Activated naive CD8-positive, alpha-beta T cell (primary cell): Measurements from ENCODE around the gene COG5.

Experiments used
- H3K27ac Mint-ChIP-seq: one replicate; pipeline ENCODE4 v1.8.0; 2021; ENCODE audit warnings: mixed read lengths
- H3K27me3 Mint-ChIP-seq: one replicate; pipeline ENCODE4 v1.8.0; 2021; ENCODE audit warnings: mixed read lengths
- H3K36me3 Mint-ChIP-seq: one replicate; pipeline ENCODE4 v1.8.0; 2021; ENCODE audit warnings: mixed read lengths
- H3K4me1 Mint-ChIP-seq: one replicate; pipeline ENCODE4 v1.8.0; 2021; ENCODE audit warnings: low read depth, mixed read lengths
- H3K4me3 Mint-ChIP-seq: one replicate; pipeline ENCODE4 v1.8.0; 2021; ENCODE audit warnings: mild to moderate bottlenecking, mixed read lengths
- H3K9me3 Mint-ChIP-seq: one replicate; pipeline ENCODE4 v1.8.0; 2021; ENCODE audit warnings: low read depth, mixed read lengths

The COG5 gene

GRCh38 chr7:107502797-107503196 lies 60.9 kb downstream of the COG5 start:
- Mint-ChIP-seq H3K27ac (no peak overlapping the region), H3K9me3 (no peaks in the 10 kb centered on the region), H3K4me3 (no peak overlapping the region), H3K27me3 (no peaks in the 10 kb centered on the region), H3K4me1 (peaks cover 18% of the 10 kb centered on the region), H3K36me3 (peaks cover 20% of the 10 kb centered on the region)

DNA sequence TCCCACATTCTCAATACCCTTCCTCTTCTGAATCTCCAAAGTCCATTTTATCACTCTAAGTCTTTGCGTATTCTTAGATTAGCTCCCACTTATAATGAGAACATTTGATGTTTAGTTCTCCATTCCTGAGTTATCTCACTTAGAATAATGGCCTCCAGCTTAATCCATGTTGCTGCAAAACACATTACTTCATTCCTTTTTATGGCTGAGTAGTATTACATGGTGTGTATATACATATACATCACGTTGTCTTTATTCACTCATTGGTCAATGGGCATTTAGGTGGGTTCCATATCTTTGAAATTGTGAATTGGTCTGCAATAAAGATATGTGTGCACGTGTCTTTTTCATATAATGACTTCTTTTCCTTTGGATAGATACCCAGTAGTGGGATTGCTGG lies 61.6 kb downstream of the COG5 start:
- Mint-ChIP-seq H3K36me3 (peaks cover 17% of the 10 kb centered on the region), H3K27me3 (no peaks in the 10 kb centered on the region), H3K4me3 (no peak overlapping the region), H3K4me1 (peaks cover 18% of the 10 kb centered on the region), H3K27ac (no peak overlapping the region), H3K9me3 (no peaks in the 10 kb centered on the region)

DNA sequence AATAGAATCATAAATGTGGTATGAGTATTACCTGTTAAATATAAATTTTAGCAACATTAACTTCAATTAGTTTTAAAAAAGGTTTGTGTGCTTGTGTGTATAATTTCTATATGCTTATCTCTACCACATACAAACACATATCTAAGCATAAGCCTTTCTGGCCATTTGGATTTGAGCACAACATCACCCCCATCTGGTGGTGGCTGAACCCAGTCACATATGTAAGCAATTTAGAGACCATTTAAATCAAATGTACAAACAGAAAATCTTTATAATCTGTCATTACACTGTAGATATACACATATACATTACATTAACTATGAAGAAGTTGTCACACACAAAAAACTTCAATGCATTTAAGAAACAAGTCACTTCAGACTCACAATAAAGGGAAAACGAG lies 62.1 kb downstream of the COG5 start:
- Mint-ChIP-seq H3K4me3 (no peak overlapping the region), H3K27ac (no peak overlapping the region), H3K4me1 (peaks cover 24% of the 10 kb centered on the region), H3K36me3 (peaks cover 17% of the 10 kb centered on the region), H3K9me3 (no peaks in the 10 kb centered on the region), H3K27me3 (no peaks in the 10 kb centered on the region)

DNA sequence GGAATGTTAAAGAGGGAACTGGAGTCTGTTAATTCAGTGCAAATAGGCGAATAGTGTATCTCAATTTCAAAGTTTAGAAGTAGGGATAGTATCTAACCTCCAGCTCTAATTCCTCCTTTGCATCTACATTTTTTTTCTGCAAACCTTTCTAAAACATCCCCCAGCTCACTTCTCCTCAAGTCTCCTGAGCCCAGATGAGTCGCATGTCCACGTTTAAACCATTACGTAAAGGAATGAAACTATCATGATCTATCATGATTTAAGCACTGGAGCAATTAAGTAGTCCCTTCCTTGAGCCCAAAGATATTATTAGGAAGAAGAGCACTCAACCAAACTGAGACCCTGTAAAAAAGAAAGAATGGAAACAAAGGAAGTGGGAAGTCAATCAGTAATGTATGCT lies 64.0 kb downstream of the COG5 start:
- Mint-ChIP-seq H3K27ac (no peak overlapping the region), H3K9me3 (no peaks in the 10 kb centered on the region), H3K36me3 (peaks cover 9% of the 10 kb centered on the region), H3K4me1 (peaks cover 32% of the 10 kb centered on the region), H3K27me3 (no peaks in the 10 kb centered on the region), H3K4me3 (no peak overlapping the region)

GRCh38 chr7:107495516-107495915 lies 68.2 kb downstream of the COG5 start:
- no peaks in the 10 kb centered on the region for H3K27me3 Mint-ChIP-seq
- H3K27ac Mint-ChIP-seq, result no peak overlapping the region
- peaks cover 20% of the 10 kb centered on the region for H3K36me3 Mint-ChIP-seq
- no peaks in the 10 kb centered on the region for H3K9me3 Mint-ChIP-seq
- H3K4me3 Mint-ChIP-seq, result no peak overlapping the region
- H3K4me1 Mint-ChIP-seq, result peaks cover 36% of the 10 kb centered on the region

DNA sequence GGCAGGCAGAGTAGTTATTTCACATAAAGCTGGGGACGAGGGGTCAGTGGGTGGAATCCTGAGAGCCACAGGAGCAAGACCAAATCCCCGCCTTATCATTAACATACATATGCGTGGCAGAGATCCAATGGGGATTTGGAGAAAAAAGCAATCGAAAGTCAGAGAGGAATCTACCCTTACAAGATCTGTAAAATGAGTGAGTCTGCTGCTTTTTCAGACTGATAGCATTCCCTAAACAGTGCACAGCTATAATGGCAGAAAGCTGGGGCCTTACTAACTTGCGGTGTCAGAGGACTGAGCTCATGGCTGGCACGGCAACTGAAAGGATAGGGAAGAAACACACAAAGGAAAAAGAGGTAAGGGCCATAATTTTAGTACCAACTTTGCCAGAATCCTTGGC lies 68.8 kb downstream of the COG5 start:
- Mint-ChIP-seq H3K4me1 (peaks cover 40% of the 10 kb centered on the region), H3K9me3 (no peaks in the 10 kb centered on the region), H3K27me3 (no peaks in the 10 kb centered on the region), H3K4me3 (no peak overlapping the region), H3K36me3 (peaks cover 20% of the 10 kb centered on the region), H3K27ac (no peak overlapping the region)

GRCh38 chr7:107494315-107494751 lies 69.4 kb downstream of the COG5 start:
- Mint-ChIP-seq H3K4me1 (peaks cover 40% of the 10 kb centered on the region), H3K36me3 (peaks cover 18% of the 10 kb centered on the region), H3K27me3 (no peaks in the 10 kb centered on the region), H3K9me3 (no peaks in the 10 kb centered on the region), H3K27ac (no peak overlapping the region), H3K4me3 (no peak overlapping the region)

DNA sequence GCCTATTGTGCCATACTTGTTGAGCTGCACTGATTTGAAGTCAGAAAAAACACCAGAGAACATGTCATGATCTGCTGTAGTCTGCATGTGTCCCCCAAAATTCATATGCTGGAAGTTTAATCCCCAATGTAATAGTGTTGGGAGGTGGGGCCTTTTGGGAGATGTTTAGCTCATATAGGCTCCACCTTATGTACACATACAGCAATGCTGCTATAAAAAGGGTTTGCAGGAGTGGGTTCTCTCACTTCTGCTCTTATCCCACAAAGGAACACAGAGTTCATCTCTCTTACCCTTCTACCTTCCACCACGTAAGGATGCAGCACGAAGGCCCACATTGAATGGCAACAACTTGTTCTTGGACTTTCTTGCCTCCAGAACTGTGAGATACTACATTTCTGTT lies 70.8 kb downstream of the COG5 start:
- H3K4me3 Mint-ChIP-seq, result no peak overlapping the region
- H3K27me3 Mint-ChIP-seq, result no peaks in the 10 kb centered on the region
- no peaks in the 10 kb centered on the region for H3K9me3 Mint-ChIP-seq
- H3K36me3 Mint-ChIP-seq, result peaks cover 13% of the 10 kb centered on the region
- no peak overlapping the region for H3K27ac Mint-ChIP-seq
- peaks cover 41% of the 10 kb centered on the region for H3K4me1 Mint-ChIP-seq

GRCh38 chr7:107486041-107486440 lies 77.7 kb downstream of the COG5 start:
- H3K4me1 Mint-ChIP-seq, result peaks cover 21% of the 10 kb centered on the region
- H3K9me3 Mint-ChIP-seq, result no peaks in the 10 kb centered on the region
- no peak overlapping the region for H3K27ac Mint-ChIP-seq
- no peaks in the 10 kb centered on the region for H3K27me3 Mint-ChIP-seq
- no peak overlapping the region for H3K4me3 Mint-ChIP-seq
- H3K36me3 Mint-ChIP-seq, result peaks cover 2% of the 10 kb centered on the region

- H3K4me1 Mint-ChIP-seq, result peaks cover 16% of the 10 kb centered on the region
- H3K4me3 Mint-ChIP-seq, result no peak overlapping the region
- H3K9me3 Mint-ChIP-seq, result no peaks in the 10 kb centered on the region
- H3K27ac Mint-ChIP-seq, result no peak overlapping the region
- H3K27me3 Mint-ChIP-seq, result no peaks in the 10 kb centered on the region
- no peaks in the 10 kb centered on the region for H3K36me3 Mint-ChIP-seq
Observed at GRCh38 chr7:107482571-107482970, 81.1 kb downstream of the COG5 start.

GRCh38 chr7:107480932-107481331 lies 82.8 kb downstream of the COG5 start:
- Mint-ChIP-seq H3K36me3 (no peaks in the 10 kb centered on the region), H3K27me3 (no peaks in the 10 kb centered on the region), H3K27ac (no peak overlapping the region), H3K4me3 (no peak overlapping the region), H3K9me3 (no peaks in the 10 kb centered on the region), H3K4me1 (peaks cover 12% of the 10 kb centered on the region)

GRCh38 chr7:107479303-107479702 lies 84.4 kb downstream of the COG5 start:
- Mint-ChIP-seq H3K36me3 (peaks cover 4% of the 10 kb centered on the region), H3K27ac (no peak overlapping the region), H3K4me1 (peaks cover 7% of the 10 kb centered on the region), H3K9me3 (no peaks in the 10 kb centered on the region), H3K27me3 (no peaks in the 10 kb centered on the region), H3K4me3 (no peak overlapping the region)

- H3K27ac Mint-ChIP-seq, result no peak overlapping the region
- H3K27me3 Mint-ChIP-seq, result no peaks in the 10 kb centered on the region
- H3K4me3 Mint-ChIP-seq, result no peak overlapping the region
- peaks cover 2% of the 10 kb centered on the region for H3K4me1 Mint-ChIP-seq
- H3K36me3 Mint-ChIP-seq, result peaks cover 4% of the 10 kb centered on the region
- no peaks in the 10 kb centered on the region for H3K9me3 Mint-ChIP-seq
Observed at GRCh38 chr7:107474104-107474521, 89.6 kb downstream of the COG5 start.

DNA sequence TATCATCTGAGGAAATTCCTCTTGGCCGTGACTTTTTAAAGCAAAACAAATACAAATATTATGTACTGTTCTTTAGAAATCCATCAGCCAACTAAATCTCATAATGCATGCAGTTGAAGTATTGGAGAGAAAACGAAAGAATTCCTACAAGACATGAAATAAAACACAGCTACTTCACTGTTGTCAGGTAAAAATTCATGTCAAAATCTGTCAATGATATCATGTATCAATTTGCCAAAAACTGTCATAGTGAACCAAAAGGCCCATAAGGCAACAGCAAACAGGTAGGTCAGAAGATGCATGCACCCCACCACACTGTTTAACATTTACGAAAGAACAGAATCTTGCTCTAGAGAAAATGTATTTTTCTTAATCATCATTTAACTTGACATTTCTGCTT lies 91.6 kb downstream of the COG5 start:
- H3K4me3 Mint-ChIP-seq, result no peak overlapping the region
- peaks cover 4% of the 10 kb centered on the region for H3K36me3 Mint-ChIP-seq
- H3K9me3 Mint-ChIP-seq, result no peaks in the 10 kb centered on the region

DNA sequence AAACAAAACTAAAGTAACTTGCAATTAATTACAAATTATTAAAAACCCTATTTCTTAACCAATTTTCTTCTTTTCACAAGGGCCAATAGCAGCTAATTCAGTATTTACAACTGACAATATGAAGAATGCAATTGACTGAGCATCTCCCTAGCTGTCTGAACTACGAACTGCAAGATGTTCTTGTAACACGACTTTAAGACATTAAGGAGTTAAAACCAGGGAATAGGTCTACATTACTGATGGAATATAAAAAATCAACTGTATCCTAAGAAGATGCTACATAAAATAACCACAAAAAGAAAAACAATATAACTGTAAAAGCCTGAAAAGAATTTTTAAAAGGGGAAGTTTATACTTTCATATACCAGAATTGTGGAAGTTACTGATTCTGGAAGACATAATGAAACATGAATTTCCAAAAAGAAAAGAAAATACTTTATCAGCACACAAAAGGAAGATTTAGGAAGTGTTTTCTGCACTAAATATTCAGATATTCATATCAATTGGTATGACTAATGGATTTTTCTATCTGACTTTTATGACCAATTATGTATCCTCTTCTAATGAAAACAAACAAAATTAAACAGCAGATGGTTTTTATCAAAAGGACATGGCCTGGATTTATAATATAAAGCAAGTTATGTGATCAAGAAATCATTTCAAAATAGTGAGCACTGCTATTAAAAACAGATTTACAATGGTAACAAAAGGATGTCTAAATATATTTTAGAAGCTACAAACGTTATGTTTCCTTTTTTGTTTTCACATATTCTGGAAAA lies 92.2 kb downstream of the COG5 start:
- H3K36me3 Mint-ChIP-seq, result peaks cover 4% of the 10 kb centered on the region
- no peak overlapping the region for H3K4me3 Mint-ChIP-seq
- H3K27me3 Mint-ChIP-seq, result no peaks in the 10 kb centered on the region
- H3K4me1 Mint-ChIP-seq, result peaks cover 2% of the 10 kb centered on the region
- no peak overlapping the region for H3K27ac Mint-ChIP-seq
- no peaks in the 10 kb centered on the region for H3K9me3 Mint-ChIP-seq

More for the DNA sequence above, 91.6 kb downstream of the COG5 start:
- H3K27me3 Mint-ChIP-seq, result no peaks in the 10 kb centered on the region
- H3K4me1 Mint-ChIP-seq, result peaks cover 2% of the 10 kb centered on the region
- H3K27ac Mint-ChIP-seq, result no peak overlapping the region

DNA sequence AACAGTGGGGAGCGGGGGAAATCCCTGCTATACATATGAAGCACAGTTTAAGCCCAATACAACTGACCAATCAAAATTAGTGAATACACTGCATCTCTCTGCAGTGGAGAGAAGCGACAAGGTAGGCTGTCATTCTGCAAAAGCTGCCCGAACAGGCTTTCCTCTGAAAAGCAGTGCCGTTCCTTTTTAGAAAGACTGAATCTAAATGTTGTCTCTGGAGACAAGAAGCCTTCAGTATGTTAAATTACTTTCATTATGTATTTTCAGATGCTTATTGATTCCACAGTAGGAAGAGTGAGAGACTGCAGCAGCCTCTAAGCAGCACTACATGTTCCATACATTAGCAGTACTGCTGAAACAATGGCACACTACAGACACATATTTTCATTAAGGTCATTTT lies 93.8 kb downstream of the COG5 start, which contains the start of gene GPR22:
TSS of gene GPR22 (plus strand) at position 129 of the 400 bp plus-strand sequence. CDS start 4,004 bp downstream, outside the sequence.
- Mint-ChIP-seq H3K9me3 (no peaks in the 10 kb centered on the region), H3K27me3 (no peaks in the 10 kb centered on the region), H3K36me3 (peaks cover 1% of the 10 kb centered on the region), H3K4me1 (peaks cover 5% of the 10 kb centered on the region), H3K27ac (no peak within 1 kb of the TSS), H3K4me3 (no peak within 1 kb of the TSS)
